Stomach (tissue), 4 donors: ENCODE measurements around the gene RAB20.

Source experiments
- CTCF ChIP-seq, 7 experiments: fragments of 450-650 bp in 4 of 7; fragments of 200-600 bp in 3 of 7; sonication (generic) in 3 of 7; IDR thresholded peaks; one replicate each; pipeline ENCODE4 v1.5.1; 2016 to 2019; ENCODE audit warnings: antibody characterized with exemption in 7 of 7, control low read depth in 2 of 7, mild to moderate bottlenecking in 1 of 7
- POLR2A ChIP-seq, 4 donors: fragments of 450-650 bp; IDR thresholded peaks; one replicate each; pipeline ENCODE4 v1.6.1; 2016; ENCODE audit warnings: antibody characterized with exemption in 4 of 4, control low read depth in 2 of 4, mild to moderate bottlenecking in 1 of 4, moderate library complexity in 1 of 4

GRCh38 chr13:110524541-110525257, 36.8 kb downstream of the RAB20 start:
- TF ChIP-seq POLR2A (IDR thresholded peaks at IDR 0.05), result no peak
- no peak for TF ChIP-seq CTCF (IDR thresholded peaks at IDR 0.05)
